Prostate gland (tissue), 2 donors: ENCODE results near the gene TTC33.

Experiments
- POLR2A ChIP-seq: fragments of 450-650 bp; IDR thresholded peaks from one replicate; pipeline ENCODE4 v1.6.1; 2016; ENCODE audit warnings: antibody characterized with exemption, mild to moderate bottlenecking
- POLR2AphosphoS5 ChIP-seq: sonication (generic); formaldehyde crosslinking; IDR thresholded peaks from one replicate; pipeline ENCODE4 v1.6.1; 2017; ENCODE audit warnings: antibody characterized with exemption
- TF ChIP-seq, protein P1 (sequence below), 4 experiments: fragments of 200-600 bp in 2 of 4; fragments of 450-650 bp in 2 of 4; sonication (generic) in 2 of 4; IDR thresholded peaks; 1 replicate in 3 of 4; 2 replicates in 1 of 4; pipeline ENCODE4 v1.5.1; 2016 to 2019; ENCODE audit warnings: antibody characterized with exemption in 4 of 4, mild to moderate bottlenecking in 2 of 4, moderate library complexity in 2 of 4

DNA sequence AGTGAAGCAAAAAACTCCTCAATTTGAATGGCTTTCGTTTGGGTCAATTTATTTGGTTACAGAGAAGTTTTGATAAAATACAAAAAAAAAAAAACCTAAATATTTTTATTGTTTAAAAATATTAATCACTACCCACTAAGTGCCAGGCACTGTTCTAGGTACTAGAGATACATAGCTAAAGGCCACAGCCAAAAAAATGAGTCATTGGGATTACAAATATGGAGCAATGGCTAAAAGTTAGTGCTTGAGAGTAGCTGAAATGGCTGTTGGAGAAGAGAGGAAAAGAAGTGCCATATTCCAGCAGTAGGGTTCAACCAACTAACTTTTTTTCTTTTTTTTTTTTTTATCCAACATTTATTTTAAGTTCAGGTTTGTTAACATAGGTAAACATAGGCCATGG lies 206.1 kb downstream of the TTC33 start:
- TF ChIP-seq POLR2A, result no peak
- TF ChIP-seq, protein P1, sequence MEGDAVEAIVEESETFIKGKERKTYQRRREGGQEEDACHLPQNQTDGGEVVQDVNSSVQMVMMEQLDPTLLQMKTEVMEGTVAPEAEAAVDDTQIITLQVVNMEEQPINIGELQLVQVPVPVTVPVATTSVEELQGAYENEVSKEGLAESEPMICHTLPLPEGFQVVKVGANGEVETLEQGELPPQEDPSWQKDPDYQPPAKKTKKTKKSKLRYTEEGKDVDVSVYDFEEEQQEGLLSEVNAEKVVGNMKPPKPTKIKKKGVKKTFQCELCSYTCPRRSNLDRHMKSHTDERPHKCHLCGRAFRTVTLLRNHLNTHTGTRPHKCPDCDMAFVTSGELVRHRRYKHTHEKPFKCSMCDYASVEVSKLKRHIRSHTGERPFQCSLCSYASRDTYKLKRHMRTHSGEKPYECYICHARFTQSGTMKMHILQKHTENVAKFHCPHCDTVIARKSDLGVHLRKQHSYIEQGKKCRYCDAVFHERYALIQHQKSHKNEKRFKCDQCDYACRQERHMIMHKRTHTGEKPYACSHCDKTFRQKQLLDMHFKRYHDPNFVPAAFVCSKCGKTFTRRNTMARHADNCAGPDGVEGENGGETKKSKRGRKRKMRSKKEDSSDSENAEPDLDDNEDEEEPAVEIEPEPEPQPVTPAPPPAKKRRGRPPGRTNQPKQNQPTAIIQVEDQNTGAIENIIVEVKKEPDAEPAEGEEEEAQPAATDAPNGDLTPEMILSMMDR (IDR thresholded peaks at IDR 0.05), result no peak
- TF ChIP-seq POLR2AphosphoS5, result no peak
